HG03432 (cell line): Measurements from ENCODE around the gene MARCHF2.

Experiments used
- ATAC-seq: cut with Tn5 transposase; IDR thresholded peaks from one replicate; pipeline ENCODE4 v1.9.1; 2021; ENCODE audit warnings: mild to moderate bottlenecking, moderate library complexity; ENCODE audit not compliant: unreplicated experiment

MARCHF2 gene

GRCh38 chr19:8386990-8387389, 26.1 kb upstream of the MARCHF2 start:
- no peak for ATAC-seq

GRCh38 chr19:8387688-8388611, 25.2 kb upstream of the MARCHF2 start:
- ATAC-seq, result no peak

GRCh38 chr19:8388612-8388958, 24.5 kb upstream of the MARCHF2 start:
- ATAC-seq, result no peak

- ATAC-seq, result peak; percentile 90
These were observed 23.1 kb upstream of the MARCHF2 start, which contains the start of gene RAB11B for GRCh38 chr19:8389891-8390616. RAB11B (plus strand) TSS chr19:8390360; CDS start chr19:8390417, 57 bp downstream.

GRCh38 chr19:8390617-8390981, 22.5 kb upstream of the MARCHF2 start:
- peak; percentile 42 for ATAC-seq

GRCh38 chr19:8391198-8392016, 21.7 kb upstream of the MARCHF2 start:
- no peak for ATAC-seq

- no peak for ATAC-seq
These were observed 21.0 kb upstream of the MARCHF2 start for GRCh38 chr19:8392017-8392591.

GRCh38 chr19:8393192-8393870, 19.8 kb upstream of the MARCHF2 start:
- ATAC-seq, result no peak

- no peak for ATAC-seq
These were observed 19.2 kb upstream of the MARCHF2 start for GRCh38 chr19:8393871-8394250.

- no peak for ATAC-seq
These were observed 17.5 kb upstream of the MARCHF2 start for GRCh38 chr19:8395621-8396082.

- ATAC-seq, result no peak
These were observed 16.9 kb upstream of the MARCHF2 start for GRCh38 chr19:8396185-8396562.

GRCh38 chr19:8396563-8397203, 16.4 kb upstream of the MARCHF2 start:
- ATAC-seq, result no peak

GRCh38 chr19:8397271-8397670, 15.8 kb upstream of the MARCHF2 start:
- no peak for ATAC-seq

GRCh38 chr19:8397746-8398310, 15.3 kb upstream of the MARCHF2 start:
- no peak for ATAC-seq

- no peak for ATAC-seq
These were observed 14.8 kb upstream of the MARCHF2 start for GRCh38 chr19:8398311-8398771.

- ATAC-seq, result no peak
These were observed 13.4 kb upstream of the MARCHF2 start for GRCh38 chr19:8399681-8400188.

GRCh38 chr19:8401981-8402411, 11.1 kb upstream of the MARCHF2 start:
- ATAC-seq, result no peak

GRCh38 chr19:8403098-8403819, 9.8 kb upstream of the MARCHF2 start:
- ATAC-seq, result no peak

- no peak for ATAC-seq
These were observed 9.3 kb upstream of the MARCHF2 start for GRCh38 chr19:8403820-8404109.
